ENCODE results near the gene PRKACA.
"Not testable (repeated sequence)": the region's sequence is repeated elsewhere in the genome, so short reads cannot be mapped to it uniquely, and the experiment has no call there.

The PRKACA gene

DNA sequence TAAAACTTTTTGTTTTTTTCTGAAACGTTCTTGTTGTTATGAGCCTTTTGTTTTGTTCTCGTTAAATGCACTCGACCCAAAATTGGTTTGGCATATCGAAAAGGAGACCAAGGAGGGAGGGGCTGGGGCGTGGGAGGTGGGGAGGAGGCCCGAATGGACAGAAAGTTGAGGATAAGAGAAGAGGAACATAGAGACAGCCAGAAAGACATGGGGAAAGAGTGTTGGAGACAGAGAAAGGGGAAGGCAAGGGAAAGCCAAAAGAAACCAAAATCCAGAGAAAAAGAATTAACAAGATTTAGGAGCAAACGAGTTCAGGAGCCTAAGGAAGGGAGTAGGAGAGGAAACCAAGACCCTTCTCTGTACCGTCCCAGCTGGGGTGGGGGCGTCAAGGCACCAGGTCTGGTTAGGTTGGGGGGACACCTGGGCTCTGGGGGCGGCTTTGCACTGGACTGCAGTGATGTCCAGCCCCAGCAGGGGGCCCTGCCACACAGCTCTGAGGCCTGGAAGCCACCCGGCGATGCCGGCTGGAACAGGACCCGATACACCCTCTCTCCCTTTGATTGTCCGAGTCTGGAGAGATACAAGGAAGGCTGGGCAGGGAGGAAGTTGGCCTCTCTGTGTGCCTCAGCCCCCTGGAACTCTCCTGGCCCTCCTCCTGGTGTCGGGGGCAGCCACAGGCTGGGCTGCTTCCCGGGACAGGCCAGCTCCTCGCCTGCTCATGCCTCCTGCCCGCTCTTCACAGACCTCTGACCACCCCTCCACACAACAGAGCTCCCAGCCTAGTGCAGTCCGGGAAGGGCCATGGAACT lies 30.4 kb upstream of the PRKACA start:
- Histone ChIP-seq H3K27ac (peak overlapping the region in 1 of 2 donors; percentile 84), H3K4me3 (peak overlapping the region; percentile 56)
- DNase-seq (ENCODE audit: low spot score) = no peak
- peak; percentile 81 for TF ChIP-seq CTCF (IDR thresholded peaks at IDR 0.05)

DNA sequence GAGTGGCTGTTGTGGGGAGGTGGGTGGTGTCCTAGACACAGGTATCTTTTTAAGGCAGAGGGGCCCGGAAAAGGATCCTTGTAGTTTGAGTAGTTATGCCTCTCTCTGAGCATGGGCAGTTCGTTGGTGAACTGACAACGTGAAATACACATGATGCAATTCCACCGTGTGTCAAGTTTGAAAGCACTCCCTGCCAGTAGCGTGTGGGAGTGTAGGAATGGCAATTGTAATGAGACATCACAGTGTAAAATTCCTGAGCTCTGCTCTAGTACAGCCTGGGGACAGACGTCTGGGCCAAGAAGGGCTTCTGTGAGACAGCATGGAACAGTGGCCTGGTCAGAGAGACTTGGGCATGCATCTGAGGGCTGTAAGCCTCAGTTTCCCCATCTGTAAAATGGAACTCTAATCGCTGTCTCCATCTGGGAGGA lies 29.2 kb upstream of the PRKACA start:
- no peak overlapping the region for H3K27ac ChIP-seq

GRCh38 chr19:14146169-14146568 lies 28.6 kb upstream of the PRKACA start:
- H3K4me3 ChIP-seq; H3K27ac ChIP-seq; DNase-seq (ENCODE audit: low spot score): not testable (repeated sequence)

More for the DNA sequence above, 29.2 kb upstream of the PRKACA start:
- DNase-seq (ENCODE audit: low spot score) = no peak
- TF ChIP-seq CTCF (IDR thresholded peaks at IDR 0.05) = no peak
- no peak overlapping the region for H3K4me3 ChIP-seq

DNA sequence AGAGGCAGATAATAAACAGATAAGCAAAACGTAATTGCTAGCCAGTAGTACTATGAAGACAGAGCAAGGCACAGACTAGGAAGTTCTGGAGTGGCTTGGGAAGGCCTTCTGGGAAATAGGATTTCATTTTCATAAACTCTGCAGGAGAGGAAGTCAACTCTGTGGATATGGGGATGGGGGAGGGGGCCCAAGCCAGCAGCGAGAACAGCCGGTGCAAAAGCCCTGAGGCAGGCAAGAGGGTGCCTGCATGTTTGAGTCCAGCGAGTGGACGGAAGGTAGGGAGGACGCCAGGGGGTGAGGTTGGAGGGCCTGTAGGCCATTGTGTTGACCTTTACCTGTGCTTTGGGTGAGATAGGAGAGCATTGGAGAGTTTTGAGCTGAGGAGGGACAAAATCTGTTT lies 27.8 kb upstream of the PRKACA start:
- no peak for DNase-seq (ENCODE audit: low spot score)
- H3K4me3 ChIP-seq = no peak overlapping the region

DNA sequence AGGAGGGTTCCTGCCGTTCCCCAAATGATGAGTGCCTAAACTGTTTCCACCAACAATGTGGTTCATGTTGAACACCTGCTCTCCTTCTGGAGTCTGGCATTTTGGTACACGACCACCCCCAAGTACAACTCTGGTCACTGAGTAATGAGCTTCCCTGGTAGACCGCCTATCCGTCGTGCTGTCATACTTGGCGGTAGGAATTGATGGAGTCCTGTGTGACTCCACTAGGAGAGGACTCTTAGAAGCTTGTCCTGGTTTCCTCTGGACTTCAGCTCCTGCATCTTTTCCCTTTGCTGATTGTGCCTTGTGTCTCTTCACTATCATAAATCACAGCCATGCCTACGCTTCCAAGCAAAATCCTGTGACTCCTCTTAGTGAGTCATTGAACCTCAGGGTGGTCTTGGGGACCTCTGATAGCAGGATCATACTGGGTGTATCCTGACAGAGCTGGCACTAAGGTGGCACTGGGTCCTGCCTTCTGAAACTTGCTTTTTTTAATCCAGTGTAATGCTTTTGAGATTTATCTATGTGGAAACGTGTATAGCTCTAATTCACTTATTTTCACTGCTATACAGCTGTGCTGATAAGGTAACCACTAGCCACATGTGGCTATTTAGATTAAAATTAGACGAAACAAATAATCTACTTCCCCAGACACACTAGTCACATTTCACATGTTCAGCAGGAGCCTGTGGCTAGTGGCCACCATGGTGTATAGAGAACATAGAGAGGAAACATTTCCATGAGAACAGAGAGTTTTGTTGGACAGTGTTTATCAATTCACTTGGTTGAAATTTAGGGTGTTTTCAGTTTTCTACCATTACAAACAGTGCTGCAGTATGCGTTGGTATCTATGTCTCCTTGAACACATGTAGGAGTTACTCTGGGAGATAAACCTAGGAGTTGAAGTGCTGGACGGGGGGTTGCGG lies 25.0 kb upstream of the PRKACA start:
- no peak for DNase-seq (ENCODE audit: low spot score)
- no peak overlapping the region for H3K4me3 ChIP-seq
- no peak for TF ChIP-seq CTCF (IDR thresholded peaks at IDR 0.05)
- H3K27ac ChIP-seq = no peak overlapping the region

More for the DNA sequence above, 27.8 kb upstream of the PRKACA start:
- no peak for TF ChIP-seq CTCF (IDR thresholded peaks at IDR 0.05)
- no peak overlapping the region for H3K27ac ChIP-seq

DNA sequence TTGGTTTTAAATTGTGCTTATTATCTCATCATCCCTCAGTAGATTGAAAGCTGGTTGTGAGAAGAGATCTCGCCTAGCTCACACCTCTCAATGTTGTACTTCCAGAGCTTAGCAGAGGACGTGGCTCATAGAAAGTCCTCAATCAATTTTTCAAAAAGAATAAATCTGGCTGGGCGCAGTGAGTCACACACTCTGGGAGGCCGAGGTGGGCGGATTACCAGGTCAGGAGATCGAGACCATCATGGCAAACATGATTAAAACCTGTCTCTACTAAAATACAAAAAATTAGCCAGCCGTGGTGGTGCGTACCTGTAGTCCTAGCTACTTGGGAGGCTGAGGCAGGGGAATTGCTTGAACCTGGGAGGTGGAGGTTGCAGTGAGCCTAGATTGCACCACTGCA lies 23.5 kb upstream of the PRKACA start:
- no peak for TF ChIP-seq CTCF (IDR thresholded peaks at IDR 0.05)
- DNase-seq (ENCODE audit: low spot score) = no peak
- Histone ChIP-seq H3K27ac (no peak overlapping the region), H3K4me3 (no peak overlapping the region)

DNA sequence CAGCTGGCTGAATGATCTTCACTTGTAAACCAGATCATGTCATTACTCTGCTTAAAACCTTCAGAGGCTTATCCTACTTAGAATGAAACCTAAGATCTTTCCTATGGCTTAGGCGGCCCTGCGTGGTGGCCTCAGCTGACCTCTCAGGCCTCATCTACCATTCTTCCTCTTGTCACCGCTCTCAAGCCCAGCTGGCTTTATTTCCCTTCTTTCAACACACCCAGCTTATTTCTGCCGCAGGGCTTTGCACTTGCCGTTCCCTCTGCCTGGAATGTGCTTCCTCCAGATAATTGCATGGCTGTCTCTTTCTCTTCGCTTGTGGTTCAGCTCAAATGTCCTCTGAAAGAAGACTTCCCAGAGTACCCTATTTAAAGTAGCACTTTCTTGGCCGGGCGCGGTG lies 22.4 kb upstream of the PRKACA start:
- no peak for DNase-seq (ENCODE audit: low spot score)
- no peak overlapping the region for H3K27ac ChIP-seq

More for the DNA sequence above, 22.4 kb upstream of the PRKACA start:
- TF ChIP-seq CTCF (IDR thresholded peaks at IDR 0.05) = no peak
- no peak overlapping the region for H3K4me3 ChIP-seq
